Fibroblast of the aortic adventitia (primary cell): ENCODE measurements around the gene MKX. TPM values are rescaled to one million over a fixed set of nuclear protein-coding genes. Genes with fewer than 3 reads are reported as not detected.

Source experiments
- DNase-seq: peaks from one replicate; pipeline ENCODE4 v3.0.0-alpha.2; 2010; ENCODE audit warnings: low read depth
- H3K4me3 ChIP-seq: 2 replicates; pipeline ENCODE4 v1.5.1; 2011; ENCODE audit warnings: low read depth, mild to moderate bottlenecking, control low read depth, low read length, moderate library complexity
- total RNA-seq: library from RNA; depleted of rRNA; stranded (reverse); fragments of >200 nt; gene quantifications from 2 replicates; pipeline ENCODE4 v1.2.3, GENCODE V29; 2012; ENCODE audit warnings: low replicate concordance
- TF ChIP-seq, protein P1 (sequence below): IDR thresholded peaks from 2 replicates; pipeline ENCODE4 v1.5.1; 2011; ENCODE audit warnings: mild to moderate bottlenecking, low read length, control low read depth, inconsistent platforms; ENCODE audit not compliant: insufficient read depth

The MKX gene
- total RNA-seq, 1 donor: 0.27 TPM

GRCh38 chr10:27723436-27723835 lies 22.2 kb downstream of the MKX start:
- H3K4me3 ChIP-seq: no peak overlapping the region
- peak; percentile 14 for DNase-seq
- TF ChIP-seq, protein P1, sequence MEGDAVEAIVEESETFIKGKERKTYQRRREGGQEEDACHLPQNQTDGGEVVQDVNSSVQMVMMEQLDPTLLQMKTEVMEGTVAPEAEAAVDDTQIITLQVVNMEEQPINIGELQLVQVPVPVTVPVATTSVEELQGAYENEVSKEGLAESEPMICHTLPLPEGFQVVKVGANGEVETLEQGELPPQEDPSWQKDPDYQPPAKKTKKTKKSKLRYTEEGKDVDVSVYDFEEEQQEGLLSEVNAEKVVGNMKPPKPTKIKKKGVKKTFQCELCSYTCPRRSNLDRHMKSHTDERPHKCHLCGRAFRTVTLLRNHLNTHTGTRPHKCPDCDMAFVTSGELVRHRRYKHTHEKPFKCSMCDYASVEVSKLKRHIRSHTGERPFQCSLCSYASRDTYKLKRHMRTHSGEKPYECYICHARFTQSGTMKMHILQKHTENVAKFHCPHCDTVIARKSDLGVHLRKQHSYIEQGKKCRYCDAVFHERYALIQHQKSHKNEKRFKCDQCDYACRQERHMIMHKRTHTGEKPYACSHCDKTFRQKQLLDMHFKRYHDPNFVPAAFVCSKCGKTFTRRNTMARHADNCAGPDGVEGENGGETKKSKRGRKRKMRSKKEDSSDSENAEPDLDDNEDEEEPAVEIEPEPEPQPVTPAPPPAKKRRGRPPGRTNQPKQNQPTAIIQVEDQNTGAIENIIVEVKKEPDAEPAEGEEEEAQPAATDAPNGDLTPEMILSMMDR: no peak

DNA sequence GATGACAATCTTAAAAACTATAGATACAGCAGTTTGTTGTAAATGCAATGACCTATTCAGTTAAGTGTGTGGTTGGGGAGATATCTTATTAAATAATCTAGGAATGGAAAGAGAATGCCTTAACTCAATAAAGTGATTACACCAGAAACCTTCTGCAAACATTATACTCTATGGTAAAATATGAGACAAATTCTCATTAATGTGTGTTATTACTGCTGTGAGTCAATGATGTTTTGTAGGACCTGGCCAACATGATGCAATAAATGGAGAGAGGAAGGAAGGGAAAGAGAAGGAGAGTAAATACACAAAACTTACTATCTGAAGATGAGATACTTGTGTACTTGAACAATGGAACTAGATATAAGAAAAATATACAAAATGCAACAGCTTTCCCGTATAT lies 25.1 kb downstream of the MKX start:
- H3K4me3 ChIP-seq: no peak overlapping the region
- no peak for DNase-seq
- TF ChIP-seq, protein P1: no peak

- TF ChIP-seq, protein P1: no peak
- H3K4me3 ChIP-seq: no peak overlapping the region
- no peak for DNase-seq
Measured at GRCh38 chr10:27719052-27719451, 26.6 kb downstream of the MKX start.

GRCh38 chr10:27717861-27718260 lies 27.8 kb downstream of the MKX start:
- TF ChIP-seq, protein P1: no peak
- no peak overlapping the region for H3K4me3 ChIP-seq
- DNase-seq: no peak

DNA sequence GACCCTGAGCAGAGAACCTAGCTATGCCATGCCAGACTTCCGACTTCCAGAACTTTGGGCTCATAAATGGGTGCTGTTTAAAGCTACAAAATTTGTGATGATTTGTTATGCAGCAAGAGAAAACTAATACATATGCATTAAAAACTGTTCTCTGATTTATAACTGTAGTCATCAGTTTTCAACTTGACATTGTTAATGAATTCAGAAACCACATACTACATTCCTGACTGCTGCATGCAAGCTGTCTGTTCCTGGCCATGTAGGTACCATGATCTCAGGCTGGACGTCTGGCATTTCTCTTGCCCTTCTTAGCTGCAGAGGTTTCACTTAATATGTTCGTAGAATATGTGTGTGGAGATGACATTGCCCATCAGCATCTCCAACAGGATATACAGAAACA lies 28.4 kb downstream of the MKX start:
- TF ChIP-seq, protein P1: no peak
- DNase-seq: no peak
- H3K4me3 ChIP-seq: no peak overlapping the region

DNA sequence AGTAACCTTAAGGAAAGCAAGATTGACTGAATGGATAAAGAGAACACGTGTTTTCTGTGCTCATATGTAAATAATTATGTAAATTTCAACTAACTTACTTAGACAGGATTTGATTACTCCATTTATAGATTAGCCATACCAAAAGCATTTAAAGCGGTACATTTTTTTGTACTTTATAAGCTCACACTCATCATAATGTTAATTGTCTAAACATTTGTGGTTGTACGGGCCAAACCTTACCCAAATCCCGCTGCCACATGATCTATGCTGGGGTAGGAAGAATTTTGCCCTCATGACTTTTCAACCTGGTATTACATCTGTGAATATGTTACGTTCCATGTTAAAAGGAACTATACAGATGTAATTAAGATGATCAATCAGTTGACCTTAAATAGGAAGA lies 29.1 kb downstream of the MKX start:
- no peak overlapping the region for H3K4me3 ChIP-seq
- DNase-seq: no peak
- TF ChIP-seq, protein P1: no peak

DNA sequence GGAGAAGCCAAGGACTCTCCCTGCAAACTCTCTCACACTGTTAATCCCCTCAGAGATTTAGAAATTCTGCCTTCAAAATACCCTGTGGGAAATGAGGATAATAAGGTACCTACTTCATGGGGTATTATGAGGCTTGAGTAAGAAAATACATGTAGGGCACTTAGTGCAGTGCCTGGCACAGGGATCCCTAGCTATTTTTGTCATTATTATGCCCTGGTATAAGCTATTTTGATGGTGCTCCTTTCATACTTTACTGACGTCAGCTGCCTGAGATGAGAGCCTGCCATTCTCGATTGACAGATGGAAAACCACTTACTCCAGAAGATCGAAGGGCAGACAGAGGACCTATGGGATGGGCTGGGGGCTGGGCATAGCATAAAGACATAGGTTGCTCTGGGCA lies 30.1 kb downstream of the MKX start:
- no peak for DNase-seq
- TF ChIP-seq, protein P1: no peak

More for the DNA sequence above, 30.1 kb downstream of the MKX start:
- H3K4me3 ChIP-seq: no peak overlapping the region
